Measurements from ENCODE around the gene UBAP1. TPM values are rescaled to one million over a fixed set of nuclear protein-coding genes. Genes with fewer than 3 reads are reported as not detected.

The UBAP1 gene
- total and polyA plus RNA-seq, 9 of the 15 experiments (the other 6 are each of a cell fraction or from before 2014, with no cell fraction given), result 1.3 to 33.4 (median 16.5) TPM

DNA sequence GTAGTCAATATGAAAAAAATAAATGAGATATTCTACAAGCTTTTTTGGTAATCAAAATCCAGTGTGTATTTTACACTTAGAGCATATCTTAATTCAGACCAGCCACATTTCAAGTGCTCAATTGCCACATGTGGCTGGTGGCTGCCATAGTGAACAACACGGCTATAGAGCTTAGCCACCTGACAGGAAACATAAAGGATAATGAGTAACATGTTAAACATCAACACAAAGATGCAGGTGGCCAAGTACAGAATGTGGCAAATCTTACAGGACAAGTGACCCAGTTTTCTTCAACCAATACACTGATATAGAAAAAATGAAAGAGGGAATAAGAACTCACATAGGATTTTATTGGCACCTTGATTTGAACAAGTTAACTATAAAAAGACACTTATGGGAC is 88.8 kb downstream of the UBAP1 start:
- H3K27ac ChIP-seq (ENCODE audit: extremely low read depth, low read depth, low read length), result no peak overlapping the region
- ATAC-seq, result no peak
- H4K20me1 ChIP-seq (replicated peaks; ENCODE audit: control insufficient read depth, insufficient read depth, low read length), result no peaks in the 10 kb centered on the region
- in situ Hi-C loops (cut with MboI), result no loop called here
- no peak overlapping the region for H2AFZ ChIP-seq (ENCODE audit: low read depth, low read length)
- no peak for DNase-seq (ENCODE audit: extremely low read depth in 1 of 4, low spot score in 3 of 4)
- H3K79me2 ChIP-seq (ENCODE audit: control insufficient read depth, insufficient read depth, low read length), result no peaks in the 10 kb centered on the region
- ChIA-PET POLR2A (no interaction called here), CTCF (ENCODE audit: low intra/inter-chr PET ratio) (no interaction called here)
- H3K9ac ChIP-seq (ENCODE audit: insufficient read depth in 1 of 2, low read depth in 2 of 2, low read length in 2 of 2), result no peak overlapping the region
- FAIRE-seq, result no peak
- no peak overlapping the region for H3K4me2 ChIP-seq (ENCODE audit: insufficient read depth, low read length)
- H3K9me3 ChIP-seq (replicated peaks; ENCODE audit: control insufficient read depth, insufficient read depth, low read depth, low read length), result no peaks in the 10 kb centered on the region
- H3K27me3 ChIP-seq (ENCODE audit: control insufficient read depth in 2 of 2, insufficient read depth in 2 of 2, low read length in 2 of 2), result no peaks in the 10 kb centered on the region
- no TSS peak for BruUV-seq (replicated peaks)
- H3K9me1 ChIP-seq (ENCODE audit: control insufficient read depth, insufficient read depth, low read length), result no peaks in the 10 kb centered on the region
- no peak for TF ChIP-seq ZNF696 (CRISPR knock-in tag; conservative IDR thresholded peaks at IDR 0.05)
- H3K36me3 ChIP-seq (ENCODE audit: control insufficient read depth, insufficient read depth, low read length), result peaks cover 10% of the 10 kb centered on the region; the same call in 2 of the 3 replicates
- intact Hi-C loops (cut with micrococcal nuclease), result no loop called here
- H3K4me1 ChIP-seq (replicated peaks in 1 of 2; ENCODE audit: control insufficient read depth in 2 of 2, insufficient read depth in 2 of 2, low read length in 2 of 2), result no peaks in the 10 kb centered on the region
- no peak overlapping the region for H3K4me3 ChIP-seq
- WGBS (ENCODE audit: insufficient coverage, low coverage, missing lambda C conversion rate), result 100% methylated on average over 1 of the region's 1 CpG

DNA sequence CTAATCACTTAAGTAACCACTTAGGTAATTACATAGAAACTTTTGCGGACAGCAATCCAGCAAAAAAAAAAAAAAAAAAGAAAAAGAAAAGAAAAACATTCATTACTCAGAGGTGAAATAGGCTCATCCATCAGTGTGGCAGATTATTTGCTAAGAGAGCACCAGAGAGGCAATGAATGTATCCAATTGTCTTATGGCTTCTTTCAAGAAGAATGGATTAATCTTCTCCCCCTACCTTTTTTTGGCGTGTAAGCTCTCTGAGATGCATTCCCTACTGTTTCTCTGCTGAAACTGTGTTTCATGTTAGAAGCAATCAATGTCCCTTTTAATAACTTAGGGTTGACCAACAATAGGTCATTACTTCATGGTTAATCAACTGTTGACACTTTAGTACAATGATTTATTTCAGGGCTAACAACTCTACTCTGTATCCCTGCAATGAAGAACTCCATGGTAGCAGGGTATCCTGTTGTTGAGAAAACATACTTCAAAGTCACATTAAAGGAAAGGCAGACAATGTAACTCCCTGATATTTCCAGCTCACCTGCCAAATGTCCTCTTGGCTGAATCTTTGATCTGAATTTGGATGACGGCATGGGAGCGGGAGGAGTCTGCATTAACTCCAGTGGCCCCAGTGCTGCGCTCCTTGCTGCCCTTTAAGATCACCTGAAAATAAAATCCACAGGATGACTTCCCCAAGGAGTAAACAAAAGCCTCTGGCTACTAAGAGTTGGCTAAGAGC is 92.6 kb downstream of the UBAP1 start:
- DNase-seq (ENCODE audit: extremely low read depth in 1 of 4, low spot score in 3 of 4) (no peak), FAIRE-seq (no peak), ATAC-seq (no peak)
- Histone ChIP-seq H3K27me3 (ENCODE audit: control insufficient read depth in 2 of 2, insufficient read depth in 2 of 2, low read length in 2 of 2) (no peaks in the 10 kb centered on the region), H3K4me1 (replicated peaks in 1 of 2; ENCODE audit: control insufficient read depth in 2 of 2, insufficient read depth in 2 of 2, low read length in 2 of 2) (no peaks in the 10 kb centered on the region), H3K4me3 (no peak overlapping the region), H4K20me1 (replicated peaks; ENCODE audit: control insufficient read depth, insufficient read depth, low read length) (no peaks in the 10 kb centered on the region), H3K9me3 (replicated peaks; ENCODE audit: control insufficient read depth, insufficient read depth, low read depth, low read length) (no peaks in the 10 kb centered on the region), H3K9ac (ENCODE audit: insufficient read depth in 1 of 2, low read depth in 2 of 2, low read length in 2 of 2) (no peak overlapping the region), H3K36me3 (ENCODE audit: control insufficient read depth, insufficient read depth, low read length) (peaks cover 5% of the 10 kb centered on the region; the same call in 2 of the 3 replicates), H3K79me2 (ENCODE audit: control insufficient read depth, insufficient read depth, low read length) (no peaks in the 10 kb centered on the region), H3K9me1 (ENCODE audit: control insufficient read depth, insufficient read depth, low read length) (no peaks in the 10 kb centered on the region), H2AFZ (ENCODE audit: low read depth, low read length) (no peak overlapping the region), H3K4me2 (ENCODE audit: insufficient read depth, low read length) (no peak overlapping the region), H3K27ac (ENCODE audit: extremely low read depth, low read depth, low read length) (no peak overlapping the region)
- intact Hi-C loops (cut with micrococcal nuclease), result no loop called here
- POLR2A ChIA-PET, result no interaction called here
- WGBS (ENCODE audit: insufficient coverage, low coverage, missing lambda C conversion rate), result 93% methylated on average over 5 of the region's 5 CpGs
- CTCF ChIA-PET (ENCODE audit: low intra/inter-chr PET ratio), result no interaction called here
- in situ Hi-C loops (cut with MboI), result no loop called here
- no TSS peak for BruUV-seq (replicated peaks)
- TF ChIP-seq, protein P1, sequence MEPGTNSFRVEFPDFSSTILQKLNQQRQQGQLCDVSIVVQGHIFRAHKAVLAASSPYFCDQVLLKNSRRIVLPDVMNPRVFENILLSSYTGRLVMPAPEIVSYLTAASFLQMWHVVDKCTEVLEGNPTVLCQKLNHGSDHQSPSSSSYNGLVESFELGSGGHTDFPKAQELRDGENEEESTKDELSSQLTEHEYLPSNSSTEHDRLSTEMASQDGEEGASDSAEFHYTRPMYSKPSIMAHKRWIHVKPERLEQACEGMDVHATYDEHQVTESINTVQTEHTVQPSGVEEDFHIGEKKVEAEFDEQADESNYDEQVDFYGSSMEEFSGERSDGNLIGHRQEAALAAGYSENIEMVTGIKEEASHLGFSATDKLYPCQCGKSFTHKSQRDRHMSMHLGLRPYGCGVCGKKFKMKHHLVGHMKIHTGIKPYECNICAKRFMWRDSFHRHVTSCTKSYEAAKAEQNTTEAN (CRISPR knock-in tag; IDR thresholded peaks at IDR 0.05), result no peak
- TF ChIP-seq BMI1 (IDR thresholded peaks at IDR 0.05; ENCODE audit: low read length) (no peak), STAT5B (CRISPR knock-in tag; IDR thresholded peaks at IDR 0.05) (no peak), BCL6 (CRISPR knock-in tag; IDR thresholded peaks at IDR 0.05) (no peak), KDM4B (IDR thresholded peaks at IDR 0.05; ENCODE audit: borderline replicate concordance in 2 of 2, low read depth in 1 of 2) (no peak), RBM39 (optimal IDR thresholded peaks at IDR 0.05; ENCODE audit: low read depth, low read length) (no peak), POLR3A (IDR thresholded peaks at IDR 0.05; ENCODE audit: borderline replicate concordance, extremely low read depth, insufficient read depth, insufficient read length) (no peak), OTX1 (CRISPR knock-in tag; IDR thresholded peaks at IDR 0.05) (no peak)
- TF ChIP-seq, protein P2, sequence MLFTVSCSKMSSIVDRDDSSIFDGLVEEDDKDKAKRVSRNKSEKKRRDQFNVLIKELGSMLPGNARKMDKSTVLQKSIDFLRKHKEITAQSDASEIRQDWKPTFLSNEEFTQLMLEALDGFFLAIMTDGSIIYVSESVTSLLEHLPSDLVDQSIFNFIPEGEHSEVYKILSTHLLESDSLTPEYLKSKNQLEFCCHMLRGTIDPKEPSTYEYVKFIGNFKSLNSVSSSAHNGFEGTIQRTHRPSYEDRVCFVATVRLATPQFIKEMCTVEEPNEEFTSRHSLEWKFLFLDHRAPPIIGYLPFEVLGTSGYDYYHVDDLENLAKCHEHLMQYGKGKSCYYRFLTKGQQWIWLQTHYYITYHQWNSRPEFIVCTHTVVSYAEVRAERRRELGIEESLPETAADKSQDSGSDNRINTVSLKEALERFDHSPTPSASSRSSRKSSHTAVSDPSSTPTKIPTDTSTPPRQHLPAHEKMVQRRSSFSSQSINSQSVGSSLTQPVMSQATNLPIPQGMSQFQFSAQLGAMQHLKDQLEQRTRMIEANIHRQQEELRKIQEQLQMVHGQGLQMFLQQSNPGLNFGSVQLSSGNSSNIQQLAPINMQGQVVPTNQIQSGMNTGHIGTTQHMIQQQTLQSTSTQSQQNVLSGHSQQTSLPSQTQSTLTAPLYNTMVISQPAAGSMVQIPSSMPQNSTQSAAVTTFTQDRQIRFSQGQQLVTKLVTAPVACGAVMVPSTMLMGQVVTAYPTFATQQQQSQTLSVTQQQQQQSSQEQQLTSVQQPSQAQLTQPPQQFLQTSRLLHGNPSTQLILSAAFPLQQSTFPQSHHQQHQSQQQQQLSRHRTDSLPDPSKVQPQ (CRISPR knock-in tag; IDR thresholded peaks at IDR 0.05; ENCODE audit: borderline replicate concordance), result no peak
